ENCODE data around the gene SRGAP2C.
"Not testable (repeated sequence)": the region's sequence is repeated elsewhere in the genome, so short reads cannot be mapped to it uniquely, and the experiment has no call there.

SRGAP2C gene

GRCh38 chr1:121339611-121340010 is 154.8 kb downstream of the SRGAP2C start:
- not testable (repeated sequence) for DNase-seq (ENCODE audit: low spot score)

- not testable (repeated sequence) for DNase-seq (ENCODE audit: low spot score)
Measured at GRCh38 chr1:121343311-121343906, 158.6 kb downstream of the SRGAP2C start.

GRCh38 chr1:121344355-121344754 is 159.6 kb downstream of the SRGAP2C start:
- DNase-seq (ENCODE audit: low spot score) = not testable (repeated sequence)

GRCh38 chr1:121346654-121347053 is 161.9 kb downstream of the SRGAP2C start:
- not testable (repeated sequence) for DNase-seq (ENCODE audit: low spot score)

GRCh38 chr1:121347476-121347875 is 162.7 kb downstream of the SRGAP2C start:
- DNase-seq (ENCODE audit: low spot score) = not testable (repeated sequence)

- not testable (repeated sequence) for DNase-seq (ENCODE audit: low spot score)
Measured at GRCh38 chr1:121348115-121348514, 163.3 kb downstream of the SRGAP2C start.

- DNase-seq (ENCODE audit: low spot score) = not testable (repeated sequence)
Measured at GRCh38 chr1:121349332-121349967, 164.7 kb downstream of the SRGAP2C start.

- DNase-seq (ENCODE audit: low spot score) = not testable (repeated sequence)
Measured at GRCh38 chr1:121355711-121356420, 171.1 kb downstream of the SRGAP2C start.

- DNase-seq (ENCODE audit: low spot score) = not testable (repeated sequence)
Measured at GRCh38 chr1:121356819-121357218, 172.0 kb downstream of the SRGAP2C start.

GRCh38 chr1:121360531-121360930 is 175.8 kb downstream of the SRGAP2C start:
- DNase-seq (ENCODE audit: low spot score) = not testable (repeated sequence)

- DNase-seq (ENCODE audit: low spot score) = not testable (repeated sequence)
Measured at GRCh38 chr1:121361451-121362233, 176.9 kb downstream of the SRGAP2C start.

GRCh38 chr1:121362234-121362883 is 177.6 kb downstream of the SRGAP2C start:
- not testable (repeated sequence) for DNase-seq (ENCODE audit: low spot score)

GRCh38 chr1:121365316-121365715 is 180.5 kb downstream of the SRGAP2C start:
- DNase-seq (ENCODE audit: low spot score) = not testable (repeated sequence)

- not testable (repeated sequence) for DNase-seq (ENCODE audit: low spot score)
Measured at GRCh38 chr1:121365723-121366122, 180.9 kb downstream of the SRGAP2C start.

- not testable (repeated sequence) for DNase-seq (ENCODE audit: low spot score)
Measured at GRCh38 chr1:121366171-121366570, 181.4 kb downstream of the SRGAP2C start.

- DNase-seq (ENCODE audit: low spot score) = not testable (repeated sequence)
Measured at GRCh38 chr1:121368910-121369309, 184.1 kb downstream of the SRGAP2C start.

- DNase-seq (ENCODE audit: low spot score) = not testable (repeated sequence)
Measured at GRCh38 chr1:121369959-121370358, 185.2 kb downstream of the SRGAP2C start.

GRCh38 chr1:121374851-121375367 is 190.1 kb downstream of the SRGAP2C start:
- not testable (repeated sequence) for DNase-seq (ENCODE audit: low spot score)

- not testable (repeated sequence) for DNase-seq (ENCODE audit: low spot score)
Measured at GRCh38 chr1:121376986-121377385, 192.2 kb downstream of the SRGAP2C start.

- DNase-seq (ENCODE audit: low spot score) = not testable (repeated sequence)
Measured at GRCh38 chr1:121378757-121379156, 194.0 kb downstream of the SRGAP2C start.

- not testable (repeated sequence) for DNase-seq (ENCODE audit: low spot score)
Measured at GRCh38 chr1:121384754-121385153, 200.0 kb downstream of the SRGAP2C start.

Measured in AG08396 (cell line).